Activated naive CD4-positive, alpha-beta T cell treated with anti-CD3 and anti-CD28 coated beads, Interleukin-2, amount 10 ng/mL, durations not matched to agents 7 days and 5 days (primary cell): Measurements from ENCODE around the gene MBOAT2.
"Not testable (repeated sequence)": the region's sequence is repeated elsewhere in the genome, so short reads cannot be mapped to it uniquely, and the experiment has no call there.

Experiments
- CTCF ChIA-PET: fragments of 350-600 bp; sonication (Branson Sonifier 250); formaldehyde crosslinking; loops from one replicate; lab custom pipeline; 2021; ENCODE audit warnings: antibody characterized with exemption; lab: Charles Lee
- DNase-seq: peaks from one replicate; pipeline ENCODE4 v3.0.0-alpha.2; 2020
- H3K27ac Mint-ChIP-seq: one replicate; pipeline ENCODE4 v1.8.0; 2021; ENCODE audit warnings: mild to moderate bottlenecking, moderate library complexity, mixed read lengths
- H3K27me3 Mint-ChIP-seq: one replicate; pipeline ENCODE4 v1.8.0; 2021; ENCODE audit warnings: mild to moderate bottlenecking, mixed read lengths
- H3K36me3 Mint-ChIP-seq: one replicate; pipeline ENCODE4 v1.8.0; 2021; ENCODE audit warnings: mixed read lengths
- H3K4me1 Mint-ChIP-seq: one replicate; pipeline ENCODE4 v1.8.0; 2021; ENCODE audit warnings: mixed read lengths
- H3K4me3 Mint-ChIP-seq: one replicate; pipeline ENCODE4 v1.8.0; 2021; ENCODE audit warnings: mild to moderate bottlenecking, moderate library complexity, mixed read lengths
- H3K9me3 Mint-ChIP-seq: one replicate; pipeline ENCODE4 v1.8.0; 2021; ENCODE audit warnings: mixed read lengths

MBOAT2 gene

DNA sequence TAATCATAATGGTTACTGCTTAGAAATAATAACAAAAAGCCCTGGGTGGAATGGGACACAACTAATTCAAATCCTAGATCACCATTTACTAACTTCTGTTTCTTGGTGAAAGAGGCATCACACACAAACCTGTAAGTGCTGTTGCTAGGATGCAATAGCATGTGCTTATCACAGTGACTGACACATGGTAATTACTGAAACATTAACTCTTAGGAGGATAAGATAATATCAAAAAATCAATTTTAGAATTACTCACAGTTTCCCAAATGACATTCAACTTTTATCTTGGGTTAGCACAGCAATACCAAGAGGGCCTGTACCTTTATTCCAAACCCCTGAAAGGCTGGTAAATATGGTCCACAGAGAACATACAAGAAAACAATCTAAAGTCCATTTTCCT is 69.1 kb downstream of the MBOAT2 start:
- CTCF ChIA-PET = no interaction called here
- H3K4me3 Mint-ChIP-seq = no peak overlapping the region
- no peak for DNase-seq
- H3K36me3 Mint-ChIP-seq = no peaks in the 10 kb centered on the region
- H3K27me3 Mint-ChIP-seq = no peaks in the 10 kb centered on the region
- H3K4me1 Mint-ChIP-seq = peaks cover 2% of the 10 kb centered on the region
- no peaks in the 10 kb centered on the region for H3K9me3 Mint-ChIP-seq
- H3K27ac Mint-ChIP-seq = no peak overlapping the region

DNA sequence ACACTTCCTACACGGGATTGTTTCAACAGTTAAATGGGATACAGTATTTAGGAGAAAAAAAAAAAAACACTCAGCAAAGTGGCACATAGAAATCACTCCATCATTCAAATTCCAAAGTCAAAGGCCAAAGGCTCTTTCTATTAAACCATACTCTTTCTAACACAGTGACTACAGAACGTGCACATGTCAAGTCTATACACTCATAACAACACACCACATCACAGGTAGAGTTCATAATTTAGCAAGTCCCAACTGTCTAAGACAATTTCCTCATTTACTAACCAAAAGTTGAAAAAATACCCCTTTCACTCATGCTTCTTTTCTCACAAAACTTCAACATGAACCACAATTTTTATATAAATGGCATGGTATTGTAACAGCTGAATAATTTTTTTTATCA is 70.8 kb downstream of the MBOAT2 start:
- H3K4me1 Mint-ChIP-seq = peaks cover 2% of the 10 kb centered on the region

DNA sequence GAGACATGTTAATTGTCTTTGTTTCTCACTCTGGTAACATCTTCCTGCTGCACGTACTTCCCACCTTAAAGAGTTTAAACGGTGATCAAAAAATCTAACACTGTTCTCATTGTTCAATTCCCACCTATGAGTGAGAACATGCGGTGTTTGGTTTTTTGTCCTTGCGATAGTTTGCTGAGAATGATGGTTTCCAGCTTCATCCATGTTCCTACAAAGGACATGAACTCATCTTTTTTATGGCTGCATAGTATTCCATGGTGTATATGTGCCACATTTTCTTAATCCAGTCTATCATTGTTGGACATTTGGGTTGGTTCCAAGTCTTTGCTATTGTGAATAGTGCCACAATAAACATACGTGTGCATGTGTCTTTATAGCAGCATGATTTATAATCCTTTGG is 73.3 kb downstream of the MBOAT2 start:
- H3K4me3 Mint-ChIP-seq, H3K27me3 Mint-ChIP-seq, DNase-seq, H3K4me1 Mint-ChIP-seq, H3K27ac Mint-ChIP-seq, H3K36me3 Mint-ChIP-seq, H3K9me3 Mint-ChIP-seq, CTCF ChIA-PET: not testable (repeated sequence)

More for the DNA sequence above, 70.8 kb downstream of the MBOAT2 start:
- H3K4me3 Mint-ChIP-seq = no peak overlapping the region
- CTCF ChIA-PET = no interaction called here
- H3K27me3 Mint-ChIP-seq = no peaks in the 10 kb centered on the region
- H3K36me3 Mint-ChIP-seq = no peaks in the 10 kb centered on the region
- H3K27ac Mint-ChIP-seq = no peak overlapping the region
- no peak for DNase-seq
- no peaks in the 10 kb centered on the region for H3K9me3 Mint-ChIP-seq

DNA sequence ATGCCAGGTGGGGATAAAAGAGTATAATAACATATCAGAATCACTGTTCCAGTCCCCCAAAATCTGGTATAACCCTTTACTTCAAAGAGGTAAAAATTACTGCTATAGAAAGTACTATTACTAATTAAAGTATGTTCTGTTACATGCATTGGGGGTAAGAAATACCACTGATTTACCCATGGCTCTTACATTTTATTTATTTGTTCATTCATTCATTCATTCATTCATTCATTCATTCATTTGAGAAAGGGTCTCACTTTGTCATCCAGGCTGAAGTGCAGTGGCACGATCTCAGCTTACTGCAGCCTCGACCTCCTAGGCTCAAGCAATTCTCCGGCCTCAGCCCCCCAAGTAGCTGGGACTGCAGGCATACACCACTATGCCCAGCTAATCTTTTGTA is 74.4 kb downstream of the MBOAT2 start:
- Mint-ChIP-seq H3K27me3 (no peaks in the 10 kb centered on the region), H3K4me1 (peaks cover 3% of the 10 kb centered on the region), H3K4me3 (no peak overlapping the region), H3K9me3 (no peaks in the 10 kb centered on the region), H3K27ac (no peak overlapping the region), H3K36me3 (no peaks in the 10 kb centered on the region)
- CTCF ChIA-PET = no interaction called here
- no peak for DNase-seq

DNA sequence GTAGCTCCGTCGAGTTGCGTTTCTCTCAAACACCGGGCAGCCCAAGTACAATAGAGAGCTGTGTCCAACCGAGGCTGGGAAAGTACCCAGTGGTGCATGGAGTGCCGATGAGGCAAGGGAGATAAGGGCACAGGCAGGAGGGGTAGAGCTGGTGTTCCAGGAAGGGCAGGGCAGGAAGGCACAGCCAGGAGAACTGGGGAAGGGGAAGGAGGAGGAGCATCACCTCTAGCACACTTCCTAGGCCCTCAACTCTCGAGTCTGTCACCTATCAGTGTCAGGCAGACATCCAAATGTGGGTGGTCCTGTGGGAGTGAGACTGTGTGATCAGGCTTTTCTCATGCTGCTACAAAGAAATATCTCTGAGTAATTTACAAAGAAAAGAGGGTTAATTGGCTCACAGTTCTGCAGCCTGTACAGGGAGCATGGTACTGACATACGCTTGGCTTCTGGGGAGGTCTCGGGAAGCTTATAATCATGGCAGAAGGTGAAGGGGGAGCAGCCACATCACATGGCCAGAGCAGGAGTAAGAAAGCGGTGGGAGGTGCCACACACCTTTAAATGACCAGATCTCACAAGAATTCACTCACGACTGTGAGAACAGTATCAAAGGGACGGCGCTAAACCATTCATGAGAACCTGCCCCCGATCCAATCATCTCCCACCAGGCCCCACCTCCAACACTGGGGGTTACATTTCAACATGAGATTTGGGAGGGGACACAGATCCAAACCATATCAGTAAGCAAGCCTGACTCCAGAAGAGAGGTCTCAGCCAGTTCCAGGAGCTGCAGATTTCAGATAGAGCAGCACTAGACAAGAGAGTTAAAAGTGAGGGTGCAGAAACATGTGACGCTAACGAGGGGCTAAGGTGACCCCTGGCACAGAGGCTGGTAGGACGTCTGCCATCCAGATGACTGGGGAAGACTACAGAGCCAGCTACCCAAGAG is 75.7 kb downstream of the MBOAT2 start:
- Mint-ChIP-seq H3K4me1 (peaks cover 5% of the 10 kb centered on the region), H3K36me3 (no peaks in the 10 kb centered on the region), H3K27me3 (no peaks in the 10 kb centered on the region), H3K27ac (no peak overlapping the region), H3K4me3 (no peak overlapping the region), H3K9me3 (no peaks in the 10 kb centered on the region)
- CTCF ChIA-PET = no interaction called here
- DNase-seq = no peak

DNA sequence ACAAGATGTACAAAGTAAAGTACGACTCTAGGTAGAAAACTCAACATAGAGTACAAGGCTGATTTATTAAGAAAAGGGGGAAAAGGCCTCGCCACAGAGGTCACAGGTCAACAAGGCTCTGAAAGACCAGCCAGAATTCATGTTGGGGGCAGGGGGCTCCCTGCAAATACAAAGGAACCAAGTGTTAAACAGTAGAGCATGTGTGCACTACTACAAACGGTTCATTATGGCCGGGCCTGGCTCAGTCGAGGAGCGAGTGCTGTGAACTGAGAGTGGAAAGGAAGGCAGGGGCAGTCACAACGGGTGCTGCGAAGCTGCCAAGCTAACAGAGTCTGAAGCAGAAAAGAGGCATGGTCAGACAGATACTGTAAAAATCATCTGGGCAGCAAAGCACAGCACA is 77.1 kb downstream of the MBOAT2 start:
- Mint-ChIP-seq H3K27ac (no peak overlapping the region), H3K4me1 (peaks cover 5% of the 10 kb centered on the region), H3K27me3 (no peaks in the 10 kb centered on the region), H3K36me3 (no peaks in the 10 kb centered on the region), H3K9me3 (no peaks in the 10 kb centered on the region), H3K4me3 (no peak overlapping the region)
- CTCF ChIA-PET = no interaction called here
- no peak for DNase-seq

DNA sequence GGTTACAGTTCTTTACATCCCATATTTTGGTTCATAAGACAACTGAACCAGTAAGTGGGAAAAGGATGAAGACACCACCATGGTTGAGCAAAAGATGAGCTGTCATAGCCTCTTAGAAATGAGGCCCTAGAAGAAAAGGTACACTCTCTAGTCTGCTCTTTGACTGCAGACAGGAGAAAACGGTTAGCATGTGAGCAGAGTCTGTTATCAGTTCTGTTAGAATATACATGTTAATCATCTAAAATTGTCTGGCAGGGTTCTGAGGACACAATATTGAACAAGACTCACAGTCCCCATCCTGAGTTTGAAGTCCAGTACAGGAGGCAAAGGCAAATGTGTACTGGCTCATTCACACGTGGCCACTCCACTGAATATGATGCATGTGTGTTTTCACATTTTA is 78.1 kb downstream of the MBOAT2 start:
- no peak overlapping the region for H3K27ac Mint-ChIP-seq
- CTCF ChIA-PET = no interaction called here
- H3K36me3 Mint-ChIP-seq = no peaks in the 10 kb centered on the region
- no peaks in the 10 kb centered on the region for H3K27me3 Mint-ChIP-seq
- H3K4me1 Mint-ChIP-seq = peaks cover 5% of the 10 kb centered on the region
- H3K4me3 Mint-ChIP-seq = no peak overlapping the region
- no peak for DNase-seq
- no peaks in the 10 kb centered on the region for H3K9me3 Mint-ChIP-seq

DNA sequence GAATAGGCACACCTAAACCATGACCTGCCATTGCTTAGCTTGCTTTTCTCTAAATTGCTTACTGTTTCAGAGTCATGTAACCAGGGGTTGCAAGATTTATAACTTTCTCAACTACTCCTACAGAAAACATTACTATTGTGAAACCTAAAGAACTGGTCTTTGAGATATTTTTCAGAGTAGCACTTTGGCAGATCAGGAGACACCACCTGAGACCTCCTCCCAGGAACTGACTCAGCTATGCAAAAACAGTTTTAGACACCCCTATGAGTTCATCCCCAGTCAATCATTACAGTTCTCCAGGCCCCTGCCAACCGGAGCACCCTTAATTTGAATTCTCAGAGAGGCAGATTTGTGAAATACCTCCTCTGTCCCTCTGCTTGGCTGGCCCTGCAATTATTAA is 80.3 kb downstream of the MBOAT2 start:
- H3K27ac Mint-ChIP-seq = no peak overlapping the region
- CTCF ChIA-PET = no interaction called here
- H3K4me3 Mint-ChIP-seq = no peak overlapping the region

DNA sequence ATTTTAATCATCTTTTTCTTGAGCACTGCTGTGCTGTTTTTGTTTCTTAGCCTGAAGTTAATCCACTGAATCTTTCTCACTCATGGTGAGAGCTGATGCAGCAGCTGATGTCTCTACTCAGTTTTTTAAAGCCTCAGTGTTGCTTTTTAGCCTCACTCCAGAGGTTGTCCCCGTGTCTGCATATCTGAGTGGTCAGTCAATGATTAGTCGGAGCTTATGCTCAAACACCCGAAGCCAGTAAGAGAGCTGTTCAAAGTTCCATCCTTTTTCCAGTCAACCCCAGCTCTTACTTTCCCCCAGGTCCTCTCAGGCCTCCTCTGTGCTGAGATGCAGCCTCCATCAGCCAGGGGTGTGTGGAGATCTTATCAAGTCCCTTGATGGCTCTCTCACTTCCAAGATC is 81.1 kb downstream of the MBOAT2 start:
- Mint-ChIP-seq H3K9me3 (no peaks in the 10 kb centered on the region), H3K27ac (no peak overlapping the region), H3K4me1 (peaks cover 5% of the 10 kb centered on the region), H3K4me3 (no peak overlapping the region), H3K36me3 (no peaks in the 10 kb centered on the region), H3K27me3 (no peaks in the 10 kb centered on the region)
- CTCF ChIA-PET = no interaction called here
- DNase-seq = no peak

More for the DNA sequence above, 80.3 kb downstream of the MBOAT2 start:
- no peaks in the 10 kb centered on the region for H3K27me3 Mint-ChIP-seq
- peaks cover 5% of the 10 kb centered on the region for H3K4me1 Mint-ChIP-seq
- no peaks in the 10 kb centered on the region for H3K36me3 Mint-ChIP-seq
- H3K9me3 Mint-ChIP-seq = no peaks in the 10 kb centered on the region
- DNase-seq = no peak

DNA sequence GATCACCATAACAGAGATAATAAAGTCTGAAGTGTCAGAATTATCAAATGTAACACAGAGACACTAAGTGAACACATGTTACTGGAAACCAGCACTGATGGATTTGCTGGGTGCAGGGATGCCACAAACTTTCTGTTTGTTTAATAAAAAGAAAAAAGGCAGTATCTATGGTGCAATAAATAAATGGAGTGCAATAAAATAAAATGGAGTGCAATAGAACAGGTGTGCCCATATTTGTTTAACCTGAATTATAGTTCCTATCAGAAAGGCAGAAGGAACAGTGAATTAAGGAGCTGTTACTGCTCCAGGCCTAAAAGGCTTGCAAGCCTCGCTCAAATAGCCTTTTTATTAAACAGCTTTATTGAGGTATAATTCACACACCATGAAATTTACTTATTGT is 85.1 kb downstream of the MBOAT2 start:
- CTCF ChIA-PET = no interaction called here
- Mint-ChIP-seq H3K27ac (no peak overlapping the region), H3K36me3 (no peaks in the 10 kb centered on the region), H3K4me1 (no peaks in the 10 kb centered on the region), H3K27me3 (no peaks in the 10 kb centered on the region), H3K4me3 (no peak overlapping the region), H3K9me3 (no peaks in the 10 kb centered on the region)
- no peak for DNase-seq

DNA sequence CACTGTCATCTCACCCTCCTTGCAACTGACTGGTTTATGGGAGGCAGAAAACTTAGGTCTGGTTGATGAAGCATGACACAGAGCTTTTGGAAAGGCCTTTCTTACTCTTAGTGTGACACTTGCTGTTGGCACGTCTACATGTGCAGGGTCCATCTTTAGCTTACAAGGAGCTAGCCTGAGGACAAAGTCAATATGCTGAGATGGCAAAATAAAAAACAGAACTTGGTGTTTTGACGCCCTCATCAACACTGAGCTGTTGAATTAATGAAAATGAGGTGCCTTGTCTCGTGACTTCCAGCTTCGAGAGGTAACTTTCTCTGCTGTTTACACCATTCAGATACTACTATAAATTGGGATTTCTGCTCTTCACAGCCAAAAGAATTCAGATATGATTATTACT is 87.5 kb downstream of the MBOAT2 start:
- H3K4me1 Mint-ChIP-seq = no peaks in the 10 kb centered on the region
- peaks cover 3% of the 10 kb centered on the region for H3K27me3 Mint-ChIP-seq
- H3K4me3 Mint-ChIP-seq = no peak overlapping the region
- no peaks in the 10 kb centered on the region for H3K9me3 Mint-ChIP-seq
- no peaks in the 10 kb centered on the region for H3K36me3 Mint-ChIP-seq
- CTCF ChIA-PET = no interaction called here
- H3K27ac Mint-ChIP-seq = no peak overlapping the region
- no peak for DNase-seq

DNA sequence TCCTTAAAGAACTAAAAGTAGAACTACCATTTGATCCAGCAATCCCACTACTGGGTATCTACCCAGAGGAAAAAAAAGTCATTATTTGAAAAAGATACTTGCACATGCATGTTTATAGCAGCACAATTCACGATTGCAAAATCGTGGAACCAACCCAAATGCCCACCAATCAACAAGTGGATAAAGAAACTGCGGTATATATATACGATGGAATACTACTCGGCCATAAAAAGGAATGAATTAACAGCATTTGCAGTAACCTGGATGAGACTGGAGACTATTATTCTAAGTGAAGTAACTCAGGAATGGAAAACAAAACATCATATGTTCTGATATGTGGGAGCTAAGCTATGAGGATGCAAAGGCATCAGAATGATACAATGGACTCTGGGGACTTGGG is 89.7 kb downstream of the MBOAT2 start:
- H3K36me3 Mint-ChIP-seq, CTCF ChIA-PET, H3K4me1 Mint-ChIP-seq, H3K4me3 Mint-ChIP-seq, DNase-seq, H3K27me3 Mint-ChIP-seq, H3K9me3 Mint-ChIP-seq, H3K27ac Mint-ChIP-seq: not testable (repeated sequence)

DNA sequence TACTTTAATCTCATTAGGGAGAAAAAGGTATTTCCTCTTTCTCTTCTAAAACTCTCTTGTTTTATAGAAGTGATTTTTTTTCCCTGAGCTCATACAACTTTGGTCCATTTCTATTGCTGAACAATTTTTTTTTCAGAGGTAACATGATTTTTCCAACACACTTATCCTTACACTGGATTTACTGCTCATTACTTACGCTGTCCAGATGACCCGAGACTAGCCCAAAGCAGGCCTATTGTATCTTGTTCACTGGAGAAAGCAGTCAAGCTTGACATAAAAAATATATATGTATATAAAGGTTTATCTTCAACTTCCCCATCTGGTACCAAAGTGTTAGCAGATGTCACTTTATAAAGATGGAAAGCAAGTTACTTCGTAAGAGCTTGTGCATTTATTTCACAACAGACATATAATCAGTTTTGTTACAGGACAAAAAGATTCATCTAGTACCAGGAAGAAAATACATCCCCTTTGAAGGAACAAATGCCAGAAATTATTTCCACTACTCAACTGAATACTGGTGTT is 95.7 kb downstream of the MBOAT2 start:
- H3K27me3 Mint-ChIP-seq = peaks cover 9% of the 10 kb centered on the region
- CTCF ChIA-PET = no interaction called here
- no peaks in the 10 kb centered on the region for H3K4me1 Mint-ChIP-seq
- H3K4me3 Mint-ChIP-seq = no peak overlapping the region
- H3K27ac Mint-ChIP-seq = no peak overlapping the region
- DNase-seq = no peak
- peaks cover 2% of the 10 kb centered on the region for H3K9me3 Mint-ChIP-seq
- no peaks in the 10 kb centered on the region for H3K36me3 Mint-ChIP-seq

DNA sequence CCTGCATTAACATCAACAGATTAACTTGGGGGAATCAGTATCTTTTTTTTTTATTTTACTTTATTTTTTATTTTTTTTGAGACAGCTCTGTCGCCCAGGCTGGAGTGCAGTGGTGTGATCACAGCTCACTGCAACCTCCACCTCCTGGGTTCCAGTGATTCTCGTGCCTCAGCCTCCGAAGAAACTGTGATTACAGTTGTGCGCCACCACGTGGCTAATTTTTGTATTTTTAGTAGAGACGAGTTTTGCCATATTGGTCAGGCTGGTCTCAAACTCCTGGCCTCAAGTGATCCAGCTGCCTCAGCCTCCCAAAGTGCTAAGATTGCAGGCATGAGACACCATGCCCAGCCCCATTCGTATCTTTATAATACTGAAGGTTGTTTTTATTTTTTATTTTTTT is 99.6 kb downstream of the MBOAT2 start:
- H3K4me3 Mint-ChIP-seq, CTCF ChIA-PET, H3K27ac Mint-ChIP-seq, H3K27me3 Mint-ChIP-seq, H3K36me3 Mint-ChIP-seq, H3K9me3 Mint-ChIP-seq, DNase-seq, H3K4me1 Mint-ChIP-seq: not testable (repeated sequence)

DNA sequence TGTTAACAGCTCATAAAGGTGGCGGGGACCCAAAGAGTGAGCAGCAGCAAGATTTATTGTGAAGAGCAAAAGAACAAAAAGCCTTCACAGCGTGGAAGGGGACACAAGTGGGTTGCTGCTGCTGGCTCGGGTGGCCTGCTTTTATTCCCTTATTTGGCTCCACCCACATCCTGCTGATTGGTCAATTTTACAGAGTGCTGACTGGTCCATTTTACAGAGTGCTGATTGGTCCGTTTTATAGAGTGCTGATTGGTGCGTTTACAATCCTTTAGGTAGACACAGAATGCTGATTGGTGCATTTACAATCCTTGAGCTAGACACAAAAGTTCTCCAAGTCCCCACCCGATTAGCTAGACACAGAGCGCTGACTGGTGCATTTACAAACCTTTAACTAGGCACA is 100.7 kb downstream of the MBOAT2 start:
- CTCF ChIA-PET = interaction anchor here (1.3 kb wide), 1 partner anchor 209 kb away, joined by 3 read pairs; no protein-coding TSS in a partner anchor
- H3K9me3 Mint-ChIP-seq, DNase-seq: not testable (repeated sequence)

More for the DNA sequence above, 100.7 kb downstream of the MBOAT2 start:
- H3K27me3 Mint-ChIP-seq, H3K4me1 Mint-ChIP-seq, H3K4me3 Mint-ChIP-seq, H3K36me3 Mint-ChIP-seq, H3K27ac Mint-ChIP-seq: not testable (repeated sequence)
